IPS-NIHi7 (cell line): ENCODE data around the gene NCSTN.

ENCODE experiments used
- DNase-seq: peaks from one replicate; pipeline ENCODE4 v3.0.0; 2012; ENCODE audit warnings: mixed read lengths; ENCODE audit errors: extremely low spot score

The NCSTN gene

GRCh38 chr1:160406131-160406968, 63.2 kb downstream of the NCSTN start:
- no peak for DNase-seq

GRCh38 chr1:160407839-160408801, 64.9 kb downstream of the NCSTN start:
- DNase-seq = peak; percentile 58
